Neural progenitor cell (in vitro differentiated cells): Measurements from ENCODE around the gene CGAS. TPM values are rescaled to one million over a fixed set of nuclear protein-coding genes. Genes with fewer than 3 reads are reported as not detected.

ENCODE experiments used
- DNase-seq: peaks from one replicate; pipeline ENCODE4 v3.0.0-alpha.2; 2016; ENCODE audit warnings: low spot score
- H2AFZ ChIP-seq: fragments of 200-600 bp; sonication (generic); replicated peaks from 2 replicates; pipeline ENCODE4 v1.6.1; 2016; ENCODE audit warnings: antibody characterized with exemption
- H3F3A ChIP-seq: fragments of 200-600 bp; sonication (generic); 2 replicates; pipeline ENCODE4 v1.6.1; 2016; ENCODE audit warnings: antibody characterized with exemption, low read depth
- H3K27ac ChIP-seq: fragments of 200-600 bp; sonication (generic); 2 replicates; pipeline ENCODE4 v1.5.1; 2016; ENCODE audit warnings: mild to moderate bottlenecking
- H3K27me3 ChIP-seq: fragments of 200-600 bp; sonication (generic); 2 replicates; pipeline ENCODE4 v1.6.1; 2016; ENCODE audit warnings: mild to moderate bottlenecking, moderate library complexity
- H3K36me3 ChIP-seq: fragments of 200-600 bp; sonication (generic); 2 replicates; pipeline ENCODE4 v1.5.1; 2016
- H3K4me1 ChIP-seq: fragments of 200-600 bp; sonication (generic); 2 replicates; pipeline ENCODE4 v1.6.1; 2016; ENCODE audit warnings: mixed run types
- H3K4me2 ChIP-seq: fragments of 200-600 bp; sonication (generic); 2 replicates; pipeline ENCODE4 v1.6.1; 2016
- H3K4me3 ChIP-seq: fragments of 200-600 bp; sonication (generic); 2 replicates; pipeline ENCODE4 v1.5.1; 2016
- H3K79me2 ChIP-seq: fragments of 200-600 bp; sonication (generic); 2 replicates; pipeline ENCODE4 v1.6.1; 2016; ENCODE audit warnings: low read depth
- H3K9ac ChIP-seq: fragments of 200-600 bp; sonication (generic); 2 replicates; pipeline ENCODE4 v1.6.1; 2016
- H3K9me3 ChIP-seq: fragments of 200-600 bp; sonication (generic); 2 replicates; pipeline ENCODE4 v1.5.1; 2016; ENCODE audit warnings: low read depth
- H4K20me1 ChIP-seq: fragments of 200-600 bp; sonication (generic); 2 replicates; pipeline ENCODE4 v1.6.1; 2016; ENCODE audit warnings: low read depth
- H3K27ac Mint-ChIP-seq: 3 replicates; pipeline ENCODE4 v1.8.0; 2021; ENCODE audit warnings: mixed read lengths
- H3K27me3 Mint-ChIP-seq: 2 replicates; pipeline ENCODE4 v1.8.0; 2022; ENCODE audit warnings: low read depth, mild to moderate bottlenecking, inconsistent platforms, moderate library complexity, mixed read lengths; ENCODE audit not compliant: insufficient read depth
- H3K36me3 Mint-ChIP-seq: 3 replicates; pipeline ENCODE4 v1.8.0; 2021; ENCODE audit warnings: mixed read lengths
- H3K4me1 Mint-ChIP-seq: 3 replicates; pipeline ENCODE4 v1.8.0; 2021; ENCODE audit warnings: mixed read lengths
- H3K4me3 Mint-ChIP-seq: 3 replicates; pipeline ENCODE4 v1.8.0; 2021; ENCODE audit warnings: mild to moderate bottlenecking, moderate library complexity, mixed read lengths
- H3K9me3 Mint-ChIP-seq: 3 replicates; pipeline ENCODE4 v1.8.0; 2020; ENCODE audit warnings: mixed read lengths
- CTCF ChIP-seq: fragments of 200-600 bp; sonication (generic); IDR thresholded peaks from 2 replicates; pipeline ENCODE4 v1.5.1; 2017; ENCODE audit warnings: antibody characterized with exemption, mild to moderate bottlenecking
- EZH2 ChIP-seq: fragments of 200-600 bp; sonication (generic); IDR thresholded peaks from 2 replicates; pipeline ENCODE4 v1.6.1; 2017; ENCODE audit warnings: antibody characterized with exemption, mild to moderate bottlenecking, moderate library complexity
- EZH2phosphoT487 ChIP-seq: fragments of 200-600 bp; sonication (generic); IDR thresholded peaks from 2 replicates; pipeline ENCODE4 v1.6.1; 2017; ENCODE audit warnings: antibody characterized with exemption
- total RNA-seq: library from RNA; depleted of rRNA; stranded (reverse); fragments of >200 nt; gene quantifications from 2 replicates; pipeline ENCODE4 v1.2.3, GENCODE V29; 2015; ENCODE audit warnings: low replicate concordance

Gene CGAS
- total RNA-seq, 1 donor from 2014 or later, result 0.90 TPM

GRCh38 chr6:73389854-73390253 lies 62.2 kb downstream of the CGAS start:
- H3F3A ChIP-seq, result no peaks in the 10 kb centered on the region
- no peak overlapping the region for H3K4me3 ChIP-seq
- no peaks in the 10 kb centered on the region for H4K20me1 ChIP-seq
- H3K4me1 ChIP-seq, result peaks cover 3% of the 10 kb centered on the region
- Mint-ChIP-seq H3K9me3 (no peaks in the 10 kb centered on the region), H3K27me3 (peaks cover 2% of the 10 kb centered on the region), H3K27ac (no peak overlapping the region), H3K36me3 (no peaks in the 10 kb centered on the region), H3K4me3 (no peak overlapping the region), H3K4me1 (peaks cover 3% of the 10 kb centered on the region)
- TF ChIP-seq CTCF (no peak), EZH2phosphoT487 (no peak), EZH2 (no peak)
- DNase-seq, result no peak
- no peak overlapping the region for H3K9ac ChIP-seq
- H2AFZ ChIP-seq, result no peak overlapping the region
- H3K27ac ChIP-seq, result no peak overlapping the region
- peaks cover 4% of the 10 kb centered on the region for H3K27me3 ChIP-seq
- no peak overlapping the region for H3K4me2 ChIP-seq
- no peaks in the 10 kb centered on the region for H3K9me3 ChIP-seq
- no peaks in the 10 kb centered on the region for H3K79me2 ChIP-seq
- H3K36me3 ChIP-seq, result no peaks in the 10 kb centered on the region

- no peak overlapping the region for H3K27ac Mint-ChIP-seq
- H3K4me1 Mint-ChIP-seq, result peaks cover 3% of the 10 kb centered on the region
- peak overlapping the region; percentile 79 for H3K4me2 ChIP-seq
Measured at GRCh38 chr6:73388800-73389512, 63.1 kb downstream of the CGAS start.

DNA sequence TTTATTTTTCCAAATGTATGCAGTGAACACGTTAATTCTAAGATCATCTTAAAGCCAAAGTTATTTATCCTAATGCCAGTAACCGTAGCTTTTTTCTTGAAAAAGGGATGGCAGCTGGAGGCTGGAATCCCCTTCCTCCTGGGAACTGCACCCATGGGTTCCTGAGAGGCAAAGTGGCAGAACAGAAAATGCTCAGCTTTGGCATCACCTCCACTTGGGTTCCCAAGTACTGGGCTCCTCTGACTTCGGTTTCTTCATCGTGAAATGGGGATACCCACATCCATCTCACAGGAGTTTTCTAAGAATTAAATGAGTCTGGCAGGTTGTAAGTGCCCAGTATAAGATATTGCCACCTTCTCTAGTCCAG lies 63.7 kb downstream of the CGAS start:
- peak overlapping the region; percentile 85 for H3K4me3 Mint-ChIP-seq
- TF ChIP-seq CTCF (no peak), EZH2phosphoT487 (no peak), EZH2 (no peak)

More at GRCh38 chr6:73388800-73389512, 63.1 kb downstream of the CGAS start:
- peak overlapping the region; percentile 98 for H2AFZ ChIP-seq
- Mint-ChIP-seq H3K9me3 (no peaks in the 10 kb centered on the region), H3K36me3 (no peaks in the 10 kb centered on the region), H3K27me3 (peaks cover 2% of the 10 kb centered on the region), H3K4me3 (peak overlapping the region; percentile 85)
- H4K20me1 ChIP-seq, result no peaks in the 10 kb centered on the region
- H3K4me3 ChIP-seq, result peak overlapping the region; percentile 52
- peak; percentile 79 for DNase-seq
- H3K27ac ChIP-seq, result no peak overlapping the region
- no peaks in the 10 kb centered on the region for H3K9me3 ChIP-seq
- peaks cover 3% of the 10 kb centered on the region for H3K4me1 ChIP-seq
- peaks cover 4% of the 10 kb centered on the region for H3K27me3 ChIP-seq
- no peaks in the 10 kb centered on the region for H3F3A ChIP-seq
- peak; percentile 75 for TF ChIP-seq CTCF
- TF ChIP-seq EZH2phosphoT487, result no peak
- TF ChIP-seq EZH2, result no peak
- H3K36me3 ChIP-seq, result no peaks in the 10 kb centered on the region
- H3K9ac ChIP-seq, result peak overlapping the region; percentile 29
- no peaks in the 10 kb centered on the region for H3K79me2 ChIP-seq

More for the DNA sequence above, 63.7 kb downstream of the CGAS start:
- Mint-ChIP-seq H3K27me3 (peaks cover 2% of the 10 kb centered on the region), H3K9me3 (no peaks in the 10 kb centered on the region), H3K27ac (no peak overlapping the region), H3K36me3 (no peaks in the 10 kb centered on the region), H3K4me1 (peaks cover 3% of the 10 kb centered on the region)
- no peaks in the 10 kb centered on the region for H3K79me2 ChIP-seq
- peak overlapping the region; percentile 52 for H3K4me3 ChIP-seq
- peak overlapping the region; percentile 79 for H3K4me2 ChIP-seq
- H3K36me3 ChIP-seq, result no peaks in the 10 kb centered on the region
- no peak overlapping the region for H3K27ac ChIP-seq
- peaks cover 4% of the 10 kb centered on the region for H3K27me3 ChIP-seq
- no peak for DNase-seq
- peaks cover 3% of the 10 kb centered on the region for H3K4me1 ChIP-seq
- H3K9ac ChIP-seq, result no peak overlapping the region
- H4K20me1 ChIP-seq, result no peaks in the 10 kb centered on the region
- no peaks in the 10 kb centered on the region for H3K9me3 ChIP-seq
- H3F3A ChIP-seq, result no peaks in the 10 kb centered on the region
- H2AFZ ChIP-seq, result peak overlapping the region; percentile 98
